ENCODE data around the gene CENPVL2. TPM values are rescaled to one million over a fixed set of nuclear protein-coding genes. Genes with fewer than 3 reads are reported as not detected.

The CENPVL2 gene
- polyA plus RNA-seq, 6 donors from 2014 or later, result not detected

Other genes with a start within 250 kb of the CENPVL2 start
- under 1 TPM in 4 of 6 donors, not detected in 2; 0.16 to 0.32 (median 0.23) TPM for gene NUDT11, start 186.2 kb downstream of the CENPVL2 start, polyA plus RNA-seq (ENCODE audit: low read depth in 6 of 6)
- gene CENPVL3, start 63.9 kb downstream of the CENPVL2 start, polyA plus RNA-seq (ENCODE audit: low read depth in 6 of 6), result not detected
- not detected for gene CENPVL1, start 27.7 kb upstream of the CENPVL2 start, polyA plus RNA-seq (ENCODE audit: low read depth in 6 of 6)
- 10 to 100 TPM in 5 of 6 donors, 1 to 10 TPM in 1; 7.4 to 16.7 (median 12.3) TPM for gene GSPT2, start 60.6 kb upstream of the CENPVL2 start, polyA plus RNA-seq (ENCODE audit: low read depth in 6 of 6)
- gene MAGED1, start 210.8 kb upstream of the CENPVL2 start, polyA plus RNA-seq (ENCODE audit: low read depth in 6 of 6), result 10 to 100 TPM; 39.0 to 73.3 (median 58.1) TPM

Data from naive B cell (primary cell).